IMR-90 (cell line): ENCODE measurements around the gene FAM83B. TPM values are rescaled to one million over a fixed set of nuclear protein-coding genes. Genes with fewer than 3 reads are reported as not detected.

Experiments
- ATAC-seq: fragments of 200-7000 bp; cut with Tn5 transposase; 2 replicates; pipeline ENCODE4 v1.9.1; 2020; ENCODE audit warnings: low read depth, mild to moderate bottlenecking, moderate library complexity
- BruUV-seq: library from RNA; stranded (reverse); fragments of 400-500 nt; replicated peaks from 2 replicates; lab custom pipeline; 2021; lab: Mats Ljungman, UMichigan
- CTCF ChIA-PET: fragments of 300-600 bp; formaldehyde crosslinking; extraction: SDS; loops from one replicate; lab custom pipeline; 2021; ENCODE audit warnings: antibody characterized with exemption; lab: Yijun Ruan, JAX
- POLR2A ChIA-PET: fragments of 300-600 bp; sonication (Branson Sonifier 250); formaldehyde crosslinking; loops from one replicate; lab custom pipeline; 2022; ENCODE audit warnings: antibody characterized with exemption; ENCODE audit not compliant: unreplicated experiment; lab: Charles Lee
- DNase-seq: peaks from one replicate; pipeline ENCODE4 v3.0.0; 2013
- H2AFZ ChIP-seq: replicated peaks from 2 replicates; pipeline ENCODE3; 2013; ENCODE audit warnings: low read length, mild to moderate bottlenecking; ENCODE audit not compliant: poor library complexity
- H2AK5ac ChIP-seq: 2 replicates; pipeline ENCODE4 v1.6.1; 2013; ENCODE audit warnings: low read depth, low read length, inconsistent platforms
- H2AK9ac ChIP-seq: replicated peaks from 2 replicates; pipeline ENCODE3; 2013; ENCODE audit warnings: mild to moderate bottlenecking, low read depth, low read length, moderate library complexity; ENCODE audit not compliant: poor library complexity
- H2BK120ac ChIP-seq: 2 replicates; pipeline ENCODE4 v1.6.1; 2013; ENCODE audit warnings: low read depth, low read length, inconsistent platforms
- H2BK15ac ChIP-seq: 3 replicates; pipeline ENCODE4 v1.6.1; 2013; ENCODE audit warnings: low read depth, low read length, inconsistent platforms
- H2BK20ac ChIP-seq: 2 replicates; pipeline ENCODE4 v1.6.1; 2013; ENCODE audit warnings: low read depth, mild to moderate bottlenecking, inconsistent platforms, low read length, moderate library complexity
- H2BK5ac ChIP-seq: 2 replicates; pipeline ENCODE4 v1.6.1; 2013; ENCODE audit warnings: mild to moderate bottlenecking, low read depth, low read length, inconsistent platforms; ENCODE audit not compliant: poor library complexity, severe bottlenecking
- H3K14ac ChIP-seq: replicated peaks from 2 replicates; pipeline ENCODE4 v1.6.1; 2013; ENCODE audit warnings: low read depth, low read length, inconsistent platforms
- H3K18ac ChIP-seq: 2 replicates; pipeline ENCODE4 v1.6.1; 2013; ENCODE audit warnings: low read depth, low read length, control low read depth
- H3K23ac ChIP-seq: 2 replicates; pipeline ENCODE4 v1.6.1; 2013; ENCODE audit warnings: low read depth, low read length, inconsistent platforms
- H3K27ac ChIP-seq: 2 replicates; pipeline ENCODE4 v1.5.1; 2013; ENCODE audit warnings: mild to moderate bottlenecking, control low read depth, low read length; ENCODE audit not compliant: insufficient read depth
- H3K27me3 ChIP-seq: 2 replicates; pipeline ENCODE4 v1.6.1; 2013; ENCODE audit warnings: low read length; ENCODE audit not compliant: control insufficient read depth, insufficient read depth
- H3K36me3 ChIP-seq: 2 replicates; pipeline ENCODE4 v1.6.1; 2013; ENCODE audit warnings: low read length, mixed read lengths; ENCODE audit not compliant: control insufficient read depth, insufficient read depth
- H3K4ac ChIP-seq: 2 replicates; pipeline ENCODE4 v1.6.1; 2013; ENCODE audit warnings: low read depth, low read length, inconsistent platforms
- H3K4me1 ChIP-seq: 2 replicates; pipeline ENCODE4 v1.6.1; 2013; ENCODE audit warnings: low read length, mixed read lengths; ENCODE audit not compliant: control insufficient read depth, insufficient read depth
- H3K4me2 ChIP-seq: 2 replicates; pipeline ENCODE4 v1.6.1; 2013; ENCODE audit warnings: low read depth, mild to moderate bottlenecking, control low read depth, low read length, moderate library complexity
- H3K4me3 ChIP-seq: 2 replicates; pipeline ENCODE4 v1.5.1; 2013; ENCODE audit warnings: low read depth, mild to moderate bottlenecking, control low read depth, low read length, moderate library complexity; ENCODE audit not compliant: insufficient read depth
- H3K56ac ChIP-seq: 2 replicates; pipeline ENCODE4 v1.6.1; 2013; ENCODE audit warnings: low read length, inconsistent platforms; ENCODE audit not compliant: insufficient read depth; ENCODE audit errors: extremely low read depth
- H3K79me1 ChIP-seq, 2 experiments: 2 replicates each; pipeline ENCODE4 v1.6.1; 2013; ENCODE audit warnings: low read length in 2 of 2, inconsistent platforms in 1 of 2, low read depth in 1 of 2
- H3K9ac ChIP-seq: 2 replicates; pipeline ENCODE4 v1.6.1; 2013; ENCODE audit warnings: low read depth, low read length, control low read depth
- H3K9me1 ChIP-seq: 2 replicates; pipeline ENCODE4 v1.6.1; 2013; ENCODE audit warnings: low read length, inconsistent platforms; ENCODE audit not compliant: insufficient read depth
- H3K9me3 ChIP-seq: 2 replicates; pipeline ENCODE4 v1.6.1; 2013; ENCODE audit warnings: low read length; ENCODE audit not compliant: control insufficient read depth, insufficient read depth
- H4K20me1 ChIP-seq: 2 replicates; pipeline ENCODE4 v1.6.1; 2013; ENCODE audit warnings: low read length, inconsistent platforms; ENCODE audit not compliant: insufficient read depth
- H4K5ac ChIP-seq: 2 replicates; pipeline ENCODE4 v1.6.1; 2013; ENCODE audit warnings: mild to moderate bottlenecking, low read depth, low read length, control low read depth
- H4K8ac ChIP-seq, 2 experiments: 2 replicates each; pipeline ENCODE4 v1.6.1; 2013; ENCODE audit warnings: low read depth in 2 of 2, low read length in 2 of 2, control low read depth in 1 of 2, inconsistent platforms in 1 of 2
- H4K91ac ChIP-seq: 2 replicates; pipeline ENCODE4 v1.6.1; 2013; ENCODE audit warnings: low read depth, low read length, inconsistent platforms; ENCODE audit not compliant: insufficient read depth
- BHLHE40 ChIP-seq: fragments of 150-350 bp; IDR thresholded peaks from 2 replicates; pipeline ENCODE4 v1.6.1; 2016; ENCODE audit warnings: mild to moderate bottlenecking, low read depth, low read length
- CEBPB ChIP-seq: IDR thresholded peaks from 2 replicates; pipeline ENCODE4 v1.6.1; 2012; ENCODE audit warnings: low read depth, low read length, improper control_type of control experiment
- CHD1 ChIP-seq: IDR thresholded peaks from 2 replicates; pipeline ENCODE4 v1.6.1; 2012; ENCODE audit warnings: low read depth, low read length, improper control_type of control experiment
- FOS ChIP-seq: fragments of 150-350 bp; IDR thresholded peaks from 2 replicates; pipeline ENCODE4 v1.6.1; 2016; ENCODE audit warnings: low read depth, low read length
- MAFK ChIP-seq: IDR thresholded peaks from 2 replicates; pipeline ENCODE4 v1.6.1; 2012; ENCODE audit warnings: low read depth, low read length, improper control_type of control experiment
- MAZ ChIP-seq: IDR thresholded peaks from 2 replicates; pipeline ENCODE4 v1.6.1; 2012; ENCODE audit warnings: low read depth, mild to moderate bottlenecking, low read length, improper control_type of control experiment, moderate library complexity, borderline replicate concordance
- MXI1 ChIP-seq: IDR thresholded peaks from 2 replicates; pipeline ENCODE4 v1.6.1; 2012; ENCODE audit warnings: low read depth, mild to moderate bottlenecking, low read length, moderate library complexity, borderline replicate concordance
- NFE2L2 ChIP-seq: fragments of 150-350 bp; IDR thresholded peaks from 2 replicates; pipeline ENCODE4 v1.6.1; 2016; ENCODE audit warnings: low read depth, mild to moderate bottlenecking, low read length
- POLR2A ChIP-seq: IDR thresholded peaks from 2 replicates; pipeline ENCODE4 v1.6.1; 2012; ENCODE audit warnings: mild to moderate bottlenecking, low read depth, low read length
- RAD21 ChIP-seq: IDR thresholded peaks from 2 replicates; pipeline ENCODE4 v1.6.1; 2012; ENCODE audit warnings: low read length, improper control_type of control experiment
- RCOR1 ChIP-seq: IDR thresholded peaks from 2 replicates; pipeline ENCODE4 v1.6.1; 2012; ENCODE audit warnings: mild to moderate bottlenecking, low read length, improper control_type of control experiment; ENCODE audit not compliant: insufficient replicate concordance
- RFX5 ChIP-seq: IDR thresholded peaks from 2 replicates; pipeline ENCODE4 v1.8.0; 2012; ENCODE audit warnings: low read depth, mild to moderate bottlenecking, low read length, moderate library complexity
- SMC3 ChIP-seq: fragments of 150-350 bp; IDR thresholded peaks from 2 replicates; pipeline ENCODE4 v1.6.1; 2016; ENCODE audit warnings: low read depth, mild to moderate bottlenecking, antibody characterized with exemption, low read length, moderate library complexity
- whole genome bisulfite sequencing, 2 experiments: methylation state at CpG; one replicate each; pipeline versions ENCODE4 v1.1.5 to v1.1.7; 2013; ENCODE audit warnings: missing lambda C conversion rate in 2 of 2; ENCODE audit not compliant: insufficient read length in 1 of 2; ENCODE audit errors: extremely low coverage in 2 of 2; 5-methylcytosine and 5-hydroxymethylcytosine counted together
- dilution Hi-C: fragments of 300-500 bp; cut with HindIII; formaldehyde crosslinking; loops from one replicate; pipeline ENCODE4 v1.14.3; 2018; ENCODE audit warnings: low sequenced_read_pairs; ENCODE audit not compliant: unreplicated experiment
- in situ Hi-C: fragments of 300-500 bp; cut with MboI; formaldehyde crosslinking; loops from 3 replicates; pipeline ENCODE4 v1.14.3; 2019; ENCODE audit warnings: low sequenced_read_pairs, inconsistent platforms, mixed read lengths
- intact Hi-C: fragments of 100-400 bp; cut with micrococcal nuclease; formaldehyde crosslinking; loops from 2 replicates; pipeline ENCODE4 v1.10.0; 2022
- polyA plus RNA-seq, 3 experiments: library from polyadenylated mRNA; depleted of rRNA; stranded (reverse); fragments of >200 nt; gene quantifications; 2 replicates each; pipeline ENCODE4 v1.2.3, GENCODE V29; 2012; ENCODE audit warnings: low replicate concordance in 1 of 3
- total RNA-seq: library from RNA; depleted of rRNA; stranded (reverse); fragments of >200 nt; gene quantifications from 2 replicates; pipeline ENCODE4 v1.2.3, GENCODE V29; 2012
- TF ChIP-seq, protein P1 (sequence below): conservative IDR thresholded peaks from 2 replicates; pipeline ENCODE4 v1.5.1; 2012; ENCODE audit warnings: mild to moderate bottlenecking, low read depth, low read length, improper control_type of control experiment
- TF ChIP-seq, protein P2 (sequence below): fragments of 150-350 bp; IDR thresholded peaks from 2 replicates; pipeline ENCODE4 v1.6.1; 2017; ENCODE audit warnings: mild to moderate bottlenecking, antibody characterized with exemption, low read length, low read depth
- TF ChIP-seq, protein P3 (sequence below): fragments of 150-350 bp; IDR thresholded peaks from 2 replicates; pipeline ENCODE4 v1.6.1; 2016; ENCODE audit warnings: low read depth, mild to moderate bottlenecking, low read length, moderate library complexity, borderline replicate concordance

The FAM83B gene
- total and polyA plus RNA-seq, 2 of the 4 experiments (the other 2 are of a cell fraction): 0.02 to 0.18 TPM

DNA sequence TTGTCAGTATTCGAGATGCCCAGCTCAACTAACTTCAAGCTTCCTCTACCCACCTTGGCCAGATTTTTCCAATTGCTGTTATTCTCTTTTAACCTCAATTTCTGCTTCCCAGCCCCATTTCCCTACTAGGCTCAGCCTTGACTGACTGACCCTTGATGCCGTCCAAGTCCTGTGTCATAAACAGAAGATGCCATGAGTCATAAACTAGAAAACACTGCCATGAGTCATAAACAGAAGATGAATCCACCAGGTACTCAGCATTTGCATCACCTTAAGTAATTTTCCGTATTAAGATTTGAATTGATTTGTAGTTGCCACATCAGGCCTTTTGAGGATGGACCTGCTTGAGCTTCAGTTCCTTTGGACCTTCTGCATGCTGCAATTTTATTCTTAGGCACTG, 123.8 kb downstream of the FAM83B start:
- in situ Hi-C loops: no loop called here
- Histone ChIP-seq H3K27ac (no peak overlapping the region), H4K20me1 (no peaks in the 10 kb centered on the region), H3K4me3 (no peak overlapping the region), H2BK15ac (no peak overlapping the region), H3K18ac (no peak overlapping the region), H3K36me3 (no peaks in the 10 kb centered on the region), H3K4me1 (no peaks in the 10 kb centered on the region), H2AFZ (no peak overlapping the region), H2AK5ac (no peak overlapping the region), H2AK9ac (no peak overlapping the region), H3K14ac (no peak overlapping the region), H3K4me2 (no peak overlapping the region), H4K91ac (no peak overlapping the region), H3K27me3 (no peaks in the 10 kb centered on the region), H2BK120ac (no peak overlapping the region), H3K56ac (no peak overlapping the region), H2BK20ac (no peak overlapping the region), H3K9me1 (no peaks in the 10 kb centered on the region), H2BK5ac (no peak overlapping the region), H3K79me1 (no peaks in the 10 kb centered on the region), H3K9me3 (no peaks in the 10 kb centered on the region), H3K9ac (no peak overlapping the region), H4K8ac (no peak overlapping the region), H4K5ac (no peak overlapping the region), H3K23ac (no peak overlapping the region), H3K4ac (no peak overlapping the region)
- no TSS peak for BruUV-seq
- dilution Hi-C loops: no loop called here
- no CpG with 5 or more reads among the region's 3 CpGs for WGBS, 2 experiments
- DNase-seq (no peak), ATAC-seq (no peak)
- ChIA-PET CTCF (no interaction called here), POLR2A (no interaction called here)
- TF ChIP-seq RFX5 (no peak), NFE2L2 (no peak), BHLHE40 (no peak), RCOR1 (no peak), MAFK (no peak), MAZ (no peak), POLR2A (no peak), MXI1 (no peak), FOS (no peak), SMC3 (no peak), RAD21 (no peak), CEBPB (no peak), CHD1 (no peak)
- TF ChIP-seq, protein P1, sequence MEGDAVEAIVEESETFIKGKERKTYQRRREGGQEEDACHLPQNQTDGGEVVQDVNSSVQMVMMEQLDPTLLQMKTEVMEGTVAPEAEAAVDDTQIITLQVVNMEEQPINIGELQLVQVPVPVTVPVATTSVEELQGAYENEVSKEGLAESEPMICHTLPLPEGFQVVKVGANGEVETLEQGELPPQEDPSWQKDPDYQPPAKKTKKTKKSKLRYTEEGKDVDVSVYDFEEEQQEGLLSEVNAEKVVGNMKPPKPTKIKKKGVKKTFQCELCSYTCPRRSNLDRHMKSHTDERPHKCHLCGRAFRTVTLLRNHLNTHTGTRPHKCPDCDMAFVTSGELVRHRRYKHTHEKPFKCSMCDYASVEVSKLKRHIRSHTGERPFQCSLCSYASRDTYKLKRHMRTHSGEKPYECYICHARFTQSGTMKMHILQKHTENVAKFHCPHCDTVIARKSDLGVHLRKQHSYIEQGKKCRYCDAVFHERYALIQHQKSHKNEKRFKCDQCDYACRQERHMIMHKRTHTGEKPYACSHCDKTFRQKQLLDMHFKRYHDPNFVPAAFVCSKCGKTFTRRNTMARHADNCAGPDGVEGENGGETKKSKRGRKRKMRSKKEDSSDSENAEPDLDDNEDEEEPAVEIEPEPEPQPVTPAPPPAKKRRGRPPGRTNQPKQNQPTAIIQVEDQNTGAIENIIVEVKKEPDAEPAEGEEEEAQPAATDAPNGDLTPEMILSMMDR: no peak
- TF ChIP-seq, protein P2, sequence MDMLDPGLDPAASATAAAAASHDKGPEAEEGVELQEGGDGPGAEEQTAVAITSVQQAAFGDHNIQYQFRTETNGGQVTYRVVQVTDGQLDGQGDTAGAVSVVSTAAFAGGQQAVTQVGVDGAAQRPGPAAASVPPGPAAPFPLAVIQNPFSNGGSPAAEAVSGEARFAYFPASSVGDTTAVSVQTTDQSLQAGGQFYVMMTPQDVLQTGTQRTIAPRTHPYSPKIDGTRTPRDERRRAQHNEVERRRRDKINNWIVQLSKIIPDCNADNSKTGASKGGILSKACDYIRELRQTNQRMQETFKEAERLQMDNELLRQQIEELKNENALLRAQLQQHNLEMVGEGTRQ: no peak
- TF ChIP-seq, protein P3, sequence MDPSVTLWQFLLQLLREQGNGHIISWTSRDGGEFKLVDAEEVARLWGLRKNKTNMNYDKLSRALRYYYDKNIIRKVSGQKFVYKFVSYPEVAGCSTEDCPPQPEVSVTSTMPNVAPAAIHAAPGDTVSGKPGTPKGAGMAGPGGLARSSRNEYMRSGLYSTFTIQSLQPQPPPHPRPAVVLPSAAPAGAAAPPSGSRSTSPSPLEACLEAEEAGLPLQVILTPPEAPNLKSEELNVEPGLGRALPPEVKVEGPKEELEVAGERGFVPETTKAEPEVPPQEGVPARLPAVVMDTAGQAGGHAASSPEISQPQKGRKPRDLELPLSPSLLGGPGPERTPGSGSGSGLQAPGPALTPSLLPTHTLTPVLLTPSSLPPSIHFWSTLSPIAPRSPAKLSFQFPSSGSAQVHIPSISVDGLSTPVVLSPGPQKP: no peak
- intact Hi-C loops: no loop called here
